ENCODE results near the gene TFB2M. TPM values are rescaled to one million over a fixed set of nuclear protein-coding genes. Genes with fewer than 3 reads are reported as not detected.
"Not testable (repeated sequence)": the region's sequence is repeated elsewhere in the genome, so short reads cannot be mapped to it uniquely, and the experiment has no call there.

The TFB2M gene
- total RNA-seq (10 to 100 TPM in 3 of 5 donors, 1 to 10 TPM in 2; 8.5 to 11.8 (median 10.1) TPM), total RNA-seq (10.7 to 62.8 (median 17.6) reads per million in 29 experiments)
- 10.7 TPM for total RNA-seq (2013)

DNA sequence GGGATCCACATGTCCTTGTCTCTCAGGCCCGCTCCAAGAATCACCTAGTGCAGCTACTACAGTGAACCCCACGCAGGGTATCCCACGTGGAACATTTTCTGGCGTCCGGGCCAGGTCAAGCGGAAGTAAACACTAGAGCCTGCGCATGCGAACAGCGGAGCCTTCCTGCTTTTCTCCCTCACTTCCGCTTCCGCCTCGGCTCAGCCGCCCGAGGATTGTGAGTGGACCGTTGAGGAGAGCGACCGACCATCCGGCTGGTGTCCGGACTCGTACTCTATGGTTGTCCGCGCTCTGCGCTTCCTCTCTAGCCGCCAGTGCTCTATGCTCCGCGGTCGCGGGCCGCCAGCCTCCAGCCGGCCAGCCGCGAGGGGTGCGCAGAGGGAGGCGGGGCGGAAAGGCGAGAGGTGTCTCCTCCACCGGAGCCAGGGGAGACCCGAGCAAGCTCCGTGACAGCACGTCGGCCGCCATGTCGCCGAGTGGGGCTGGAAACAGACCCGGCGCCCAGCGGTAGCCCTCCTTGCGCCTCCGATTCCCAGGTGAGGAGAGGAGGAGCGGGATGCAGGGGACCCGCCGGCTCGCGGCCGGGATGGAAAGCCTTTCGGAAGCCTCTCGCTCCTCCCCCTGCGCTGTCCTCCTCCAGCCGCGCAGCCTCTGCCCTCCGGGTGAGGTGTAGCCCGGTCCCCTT lies at the start of gene TFB2M, which contains the start of gene CNST:
Gene TFB2M (minus strand): TSS at position 134 of the 685 bp plus-strand sequence. CDS start 123 bp downstream, at position 11.
Gene CNST (plus strand): TSS at position 329 of the 685 bp plus-strand sequence. CDS start 25,107 bp downstream, outside the sequence.
- H3K4me3 ChIP-seq (ENCODE audit: control insufficient read depth in 1 of 2, extremely low read depth in 1 of 2, low read length in 1 of 2): peak within 1 kb of the TSS; percentile 72 to 96
- POLR2A ChIA-PET: interaction anchor here in 1 of 2 donors (0.7 kb wide), 1 partner anchor 431 kb away, joined by 3 read pairs; no protein-coding TSS in a partner anchor
- WGBS (ENCODE audit: insufficient coverage): under 1% methylated on average over 52 of the region's 62 CpGs
- H3K36me3 ChIP-seq (ENCODE audit: control insufficient read depth in 2 of 2, extremely low read depth in 1 of 2, insufficient read depth in 1 of 2, low read length in 1 of 2): peaks cover 0 to 4% of the 10 kb centered on the region in 2 donors
- CTCF ChIA-PET: interaction anchor here in 1 of 2 donors (0.6 to 1.0 kb wide), 2 partner anchors 20 to 34 kb away, joined by 3 to 4 read pairs; no protein-coding TSS in a partner anchor
- Mint-ChIP-seq H3K27ac (peak within 1 kb of the TSS; percentile 93 to 94), H3K4me1 (peaks cover 53 to 58% (median 56%) of the 10 kb centered on the region in 3 donors), H3K27me3 (no peaks in the 10 kb centered on the region), H3K4me3 (peak within 1 kb of the TSS; percentile 97 to 99 (median 98)), H3K9me3 (no peaks in the 10 kb centered on the region), H3K36me3 (peaks cover 2% of the 10 kb centered on the region)
- no peaks in the 10 kb centered on the region for H3K27me3 ChIP-seq (replicated peaks in 1 of 2; ENCODE audit: control insufficient read depth in 2 of 2, extremely low read depth in 1 of 2, insufficient read depth in 2 of 2, low read length in 1 of 2)
- peak within 1 kb of the TSS; percentile 79 for H3K27ac ChIP-seq (ENCODE audit: low read length)
- H3K9me3 ChIP-seq: no peaks in the 10 kb centered on the region
- peaks cover 33 to 50% of the 10 kb centered on the region in 2 experiments for H3K4me1 ChIP-seq (ENCODE audit: control insufficient read depth in 1 of 2, extremely low read depth in 1 of 2, insufficient read depth in 2 of 2, low read length in 2 of 2)
- peak; percentile 72 to 94 (median 85) for DNase-seq
- peak; percentile 76 to 82 (median 80) for ATAC-seq (replicated peaks in 1 of 4)

DNA sequence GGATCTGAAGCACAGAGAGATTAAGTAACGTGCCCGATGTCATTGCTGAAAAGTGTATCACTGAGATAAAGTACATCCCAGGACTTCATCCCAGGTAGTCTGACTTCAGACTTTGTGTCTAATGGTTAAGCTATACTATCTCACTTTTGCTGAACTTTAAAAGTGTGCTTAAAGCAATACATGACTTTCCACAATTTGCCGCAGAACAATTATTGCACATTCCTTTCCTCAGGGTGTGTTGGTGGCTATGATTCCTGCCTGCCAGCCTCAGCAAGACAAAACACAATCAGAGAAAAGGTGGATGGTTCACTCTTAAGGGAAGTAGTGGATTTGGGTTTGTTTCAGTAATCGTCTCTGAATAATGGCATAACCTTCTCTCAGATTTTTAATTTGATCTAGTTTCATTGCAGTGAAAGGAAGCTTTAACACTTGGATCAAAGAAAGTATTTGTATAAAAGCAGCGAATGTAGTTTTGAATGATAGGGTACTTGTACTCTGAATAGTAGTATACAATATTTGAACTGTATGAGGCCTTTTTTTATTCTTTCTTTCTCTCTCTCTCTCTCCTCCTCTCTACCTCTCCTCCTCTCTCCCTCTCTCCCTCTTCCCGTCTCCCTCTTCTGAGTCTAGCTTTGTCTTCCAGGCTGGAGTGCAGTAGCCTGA lies 47.2 kb upstream of the TFB2M start:
- no peak overlapping the region for H3K27ac ChIP-seq (ENCODE audit: low read length)
- peaks cover 65 to 70% (median 66%) of the 10 kb centered on the region in 3 donors for H3K4me1 Mint-ChIP-seq
- POLR2A ChIA-PET: interaction anchor here in 1 of 2 donors (0.5 to 0.6 kb wide), 2 partner anchors 53 to 106 kb away, joined by 3 read pairs; partner anchors contain the start of gene SMYD3
- peak overlapping the region in 1 of 2 donors; percentile 18 for H3K27ac Mint-ChIP-seq
- no peaks in the 10 kb centered on the region for H3K9me3 Mint-ChIP-seq
- H3K36me3 Mint-ChIP-seq: peaks cover 17% of the 10 kb centered on the region
- peaks cover 0 to 8% of the 10 kb centered on the region in 2 experiments for H3K4me1 ChIP-seq (ENCODE audit: control insufficient read depth in 1 of 2, extremely low read depth in 1 of 2, insufficient read depth in 2 of 2, low read length in 2 of 2)
- no peaks in the 10 kb centered on the region for H3K27me3 ChIP-seq (replicated peaks in 1 of 2; ENCODE audit: control insufficient read depth in 2 of 2, extremely low read depth in 1 of 2, insufficient read depth in 2 of 2, low read length in 1 of 2)
- H3K9me3 ChIP-seq: no peaks in the 10 kb centered on the region
- H3K36me3 ChIP-seq (ENCODE audit: control insufficient read depth in 2 of 2, extremely low read depth in 1 of 2, insufficient read depth in 1 of 2, low read length in 1 of 2): peaks cover 0 to 7% of the 10 kb centered on the region in 2 donors
- H3K4me3 Mint-ChIP-seq: no peak overlapping the region
- CTCF ChIA-PET: no interaction called here
- H3K4me3 ChIP-seq (ENCODE audit: control insufficient read depth in 1 of 2, extremely low read depth in 1 of 2, low read length in 1 of 2): no peak overlapping the region
- DNase-seq: no peak
- H3K27me3 Mint-ChIP-seq: no peaks in the 10 kb centered on the region
- ATAC-seq (replicated peaks in 1 of 4): no peak
- WGBS (ENCODE audit: insufficient coverage): no CpG with 5 or more reads among the region's 6 CpGs

- H3K36me3 Mint-ChIP-seq: peaks cover 17% of the 10 kb centered on the region
- peak overlapping the region; percentile 49 to 64 for H3K27ac Mint-ChIP-seq
- no peak overlapping the region for H3K4me3 ChIP-seq (ENCODE audit: control insufficient read depth in 1 of 2, extremely low read depth in 1 of 2, low read length in 1 of 2)
- ChIA-PET POLR2A (no interaction called here), CTCF (no interaction called here)
- H3K27me3 Mint-ChIP-seq: no peaks in the 10 kb centered on the region
- no peaks in the 10 kb centered on the region for H3K27me3 ChIP-seq (replicated peaks in 1 of 2; ENCODE audit: control insufficient read depth in 2 of 2, extremely low read depth in 1 of 2, insufficient read depth in 2 of 2, low read length in 1 of 2)
- H3K9me3 ChIP-seq: no peaks in the 10 kb centered on the region
- DNase-seq (no peak), ATAC-seq (replicated peaks in 1 of 4) (no peak)
- H3K36me3 ChIP-seq (ENCODE audit: control insufficient read depth in 2 of 2, extremely low read depth in 1 of 2, insufficient read depth in 1 of 2, low read length in 1 of 2): peaks cover 2 to 3% of the 10 kb centered on the region in 2 donors
- H3K4me3 Mint-ChIP-seq: no peak overlapping the region
- WGBS (ENCODE audit: insufficient coverage): 90% methylated on average over 3 of the region's 4 CpGs
- H3K9me3 Mint-ChIP-seq: no peaks in the 10 kb centered on the region
- H3K4me1 Mint-ChIP-seq: peaks cover 66 to 74% (median 71%) of the 10 kb centered on the region in 3 donors
- H3K4me1 ChIP-seq (ENCODE audit: control insufficient read depth in 1 of 2, extremely low read depth in 1 of 2, insufficient read depth in 2 of 2, low read length in 2 of 2): peaks cover 0 to 13% of the 10 kb centered on the region in 2 experiments
- no peak overlapping the region for H3K27ac ChIP-seq (ENCODE audit: low read length)
Observed at GRCh38 chr1:246609632-246610031, 43.6 kb upstream of the TFB2M start.

GRCh38 chr1:246608616-246609376 lies 42.7 kb upstream of the TFB2M start:
- CTCF ChIA-PET: no interaction called here
- 83% methylated on average over 9 of the region's 18 CpGs for WGBS (ENCODE audit: insufficient coverage)

GRCh38 chr1:246607462-246607861 lies 41.4 kb upstream of the TFB2M start:
- peaks cover 1 to 14% of the 10 kb centered on the region in 2 experiments for H3K4me1 ChIP-seq (ENCODE audit: control insufficient read depth in 1 of 2, extremely low read depth in 1 of 2, insufficient read depth in 2 of 2, low read length in 2 of 2)
- ATAC-seq (replicated peaks in 1 of 4): no peak
- H3K27me3 ChIP-seq (replicated peaks in 1 of 2; ENCODE audit: control insufficient read depth in 2 of 2, extremely low read depth in 1 of 2, insufficient read depth in 2 of 2, low read length in 1 of 2): no peaks in the 10 kb centered on the region
- no peaks in the 10 kb centered on the region for H3K9me3 Mint-ChIP-seq
- DNase-seq: no peak
- WGBS (ENCODE audit: insufficient coverage): 90% methylated on average over 15 of the region's 19 CpGs
- H3K4me3 Mint-ChIP-seq: no peak overlapping the region
- no peak overlapping the region for H3K27ac ChIP-seq (ENCODE audit: low read length)
- H3K9me3 ChIP-seq: no peaks in the 10 kb centered on the region
- peaks cover 23% of the 10 kb centered on the region for H3K36me3 Mint-ChIP-seq
- no peak overlapping the region for H3K27ac Mint-ChIP-seq
- CTCF ChIA-PET: no interaction called here
- H3K27me3 Mint-ChIP-seq: no peaks in the 10 kb centered on the region
- peaks cover 73 to 76% (median 74%) of the 10 kb centered on the region in 3 donors for H3K4me1 Mint-ChIP-seq
- no peak overlapping the region for H3K4me3 ChIP-seq (ENCODE audit: control insufficient read depth in 1 of 2, extremely low read depth in 1 of 2, low read length in 1 of 2)
- POLR2A ChIA-PET: no interaction called here
- H3K36me3 ChIP-seq (ENCODE audit: control insufficient read depth in 2 of 2, extremely low read depth in 1 of 2, insufficient read depth in 1 of 2, low read length in 1 of 2): peaks cover 2 to 8% of the 10 kb centered on the region in 2 donors

More at GRCh38 chr1:246608616-246609376, 42.7 kb upstream of the TFB2M start:
- no peak overlapping the region for H3K4me3 ChIP-seq (ENCODE audit: control insufficient read depth in 1 of 2, extremely low read depth in 1 of 2, low read length in 1 of 2)
- H3K4me1 ChIP-seq (ENCODE audit: control insufficient read depth in 1 of 2, extremely low read depth in 1 of 2, insufficient read depth in 2 of 2, low read length in 2 of 2): peaks cover 0 to 13% of the 10 kb centered on the region in 2 experiments
- Mint-ChIP-seq H3K27me3 (no peaks in the 10 kb centered on the region), H3K4me1 (peaks cover 69 to 76% (median 74%) of the 10 kb centered on the region in 3 donors), H3K4me3 (no peak overlapping the region), H3K36me3 (peaks cover 15% of the 10 kb centered on the region), H3K9me3 (no peaks in the 10 kb centered on the region), H3K27ac (peak overlapping the region; percentile 49 to 75)
- H3K36me3 ChIP-seq (ENCODE audit: control insufficient read depth in 2 of 2, extremely low read depth in 1 of 2, insufficient read depth in 1 of 2, low read length in 1 of 2): peaks cover 2 to 5% of the 10 kb centered on the region in 2 donors
- no peaks in the 10 kb centered on the region for H3K9me3 ChIP-seq
- DNase-seq (peak in 1 of 35 experiments; percentile 9), ATAC-seq (replicated peaks in 1 of 4) (no peak)
- H3K27me3 ChIP-seq (replicated peaks in 1 of 2; ENCODE audit: control insufficient read depth in 2 of 2, extremely low read depth in 1 of 2, insufficient read depth in 2 of 2, low read length in 1 of 2): no peaks in the 10 kb centered on the region
- POLR2A ChIA-PET: no interaction called here
- no peak overlapping the region for H3K27ac ChIP-seq (ENCODE audit: low read length)

DNA sequence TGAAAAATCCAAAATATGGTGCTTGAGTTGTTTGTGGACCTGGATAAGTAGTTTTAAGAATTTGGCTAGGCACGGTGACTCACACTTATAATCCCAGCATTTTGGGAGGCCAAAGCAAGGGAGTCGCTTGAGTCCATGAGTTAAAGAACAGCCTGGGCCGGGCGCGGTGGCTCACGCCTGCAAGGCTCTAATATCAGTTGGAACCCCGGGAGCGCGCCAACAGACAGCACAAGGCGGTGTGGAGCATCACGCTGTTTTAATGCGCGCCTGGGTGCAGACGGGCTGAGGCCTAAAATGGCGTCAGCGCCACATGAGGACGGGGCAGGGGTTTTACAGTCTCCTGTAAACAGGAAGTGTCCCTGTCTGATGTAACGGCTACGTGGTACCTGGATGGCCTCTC lies 39.2 kb upstream of the TFB2M start:
- 96% methylated on average over 19 of the region's 19 CpGs for WGBS (ENCODE audit: insufficient coverage)
- ATAC-seq (replicated peaks in 1 of 4); POLR2A ChIA-PET; CTCF ChIA-PET; H3K27me3 ChIP-seq (replicated peaks in 1 of 2; ENCODE audit: control insufficient read depth in 2 of 2, extremely low read depth in 1 of 2, insufficient read depth in 2 of 2, low read length in 1 of 2); H3K4me3 Mint-ChIP-seq; H3K27me3 Mint-ChIP-seq; H3K9me3 Mint-ChIP-seq; DNase-seq; H3K4me3 ChIP-seq (ENCODE audit: control insufficient read depth in 1 of 2, extremely low read depth in 1 of 2, low read length in 1 of 2); H3K9me3 ChIP-seq; H3K27ac ChIP-seq (ENCODE audit: low read length): not testable (repeated sequence)
- Histone ChIP-seq H3K36me3 (ENCODE audit: control insufficient read depth in 2 of 2, extremely low read depth in 1 of 2, insufficient read depth in 1 of 2, low read length in 1 of 2) (peaks cover 2 to 10% of the 10 kb centered on the region in 2 donors), H3K4me1 (ENCODE audit: control insufficient read depth in 1 of 2, extremely low read depth in 1 of 2, insufficient read depth in 2 of 2, low read length in 2 of 2) (peaks cover 10 to 26% of the 10 kb centered on the region in 2 experiments)
- peaks cover 26% of the 10 kb centered on the region for H3K36me3 Mint-ChIP-seq
- peak overlapping the region in 1 of 2 donors; percentile 6 for H3K27ac Mint-ChIP-seq
- peaks cover 73 to 78% (median 75%) of the 10 kb centered on the region in 3 donors for H3K4me1 Mint-ChIP-seq
